Measurements from ENCODE around the gene GPR39. TPM values are rescaled to one million over a fixed set of nuclear protein-coding genes. Genes with fewer than 3 reads are reported as not detected.

Gene GPR39
- total and polyA plus RNA-seq, 9 donors: 0.08 to 2.0 (median 0.42) TPM; not detected in 2

DNA sequence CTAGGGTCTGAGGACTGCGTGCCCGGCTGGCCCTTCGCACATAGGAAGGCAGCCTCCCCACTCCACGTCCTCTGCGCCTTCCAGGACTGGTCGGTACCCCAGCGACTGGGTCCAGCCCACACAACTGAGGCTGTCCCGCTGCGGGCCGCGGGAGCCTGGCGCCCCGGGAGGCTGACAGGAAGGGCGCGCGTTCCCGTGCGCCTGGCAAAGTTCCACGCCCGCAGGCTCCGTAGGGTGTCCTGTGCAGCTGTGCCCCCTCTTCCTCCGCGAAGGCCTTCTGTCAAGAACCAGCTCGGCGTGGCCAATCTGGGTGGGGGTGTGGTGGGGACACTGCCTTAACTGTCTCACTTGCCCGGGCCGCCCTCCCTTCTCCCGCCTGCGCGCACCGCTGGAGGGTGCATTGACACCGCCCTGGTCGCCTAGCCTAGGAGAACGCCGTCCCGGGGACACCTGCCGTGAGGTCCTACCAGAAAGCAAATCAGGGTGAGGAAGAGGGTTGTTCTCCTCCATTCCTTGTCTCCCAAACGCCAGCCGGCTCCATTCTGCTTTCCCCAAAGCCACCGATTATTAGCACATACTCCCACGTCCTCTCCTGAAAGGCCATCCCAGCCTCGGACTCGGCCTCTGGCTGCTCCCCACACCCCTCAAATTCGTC, 254.0 kb downstream of the GPR39 start:
- peak in 3 of 5 donors; percentile 13 to 37 (median 22) for DNase-seq
- Histone ChIP-seq H3K4me1 (ENCODE audit: insufficient read depth) (peaks cover 7% of the 10 kb centered on the region), H3K9me3 (no peaks in the 10 kb centered on the region), H3K36me3 (no peaks in the 10 kb centered on the region), H3K4me3 (peak overlapping the region; percentile 26), H3K27ac (no peak overlapping the region), H3K27me3 (no peaks in the 10 kb centered on the region)
- TF ChIP-seq, protein P1, sequence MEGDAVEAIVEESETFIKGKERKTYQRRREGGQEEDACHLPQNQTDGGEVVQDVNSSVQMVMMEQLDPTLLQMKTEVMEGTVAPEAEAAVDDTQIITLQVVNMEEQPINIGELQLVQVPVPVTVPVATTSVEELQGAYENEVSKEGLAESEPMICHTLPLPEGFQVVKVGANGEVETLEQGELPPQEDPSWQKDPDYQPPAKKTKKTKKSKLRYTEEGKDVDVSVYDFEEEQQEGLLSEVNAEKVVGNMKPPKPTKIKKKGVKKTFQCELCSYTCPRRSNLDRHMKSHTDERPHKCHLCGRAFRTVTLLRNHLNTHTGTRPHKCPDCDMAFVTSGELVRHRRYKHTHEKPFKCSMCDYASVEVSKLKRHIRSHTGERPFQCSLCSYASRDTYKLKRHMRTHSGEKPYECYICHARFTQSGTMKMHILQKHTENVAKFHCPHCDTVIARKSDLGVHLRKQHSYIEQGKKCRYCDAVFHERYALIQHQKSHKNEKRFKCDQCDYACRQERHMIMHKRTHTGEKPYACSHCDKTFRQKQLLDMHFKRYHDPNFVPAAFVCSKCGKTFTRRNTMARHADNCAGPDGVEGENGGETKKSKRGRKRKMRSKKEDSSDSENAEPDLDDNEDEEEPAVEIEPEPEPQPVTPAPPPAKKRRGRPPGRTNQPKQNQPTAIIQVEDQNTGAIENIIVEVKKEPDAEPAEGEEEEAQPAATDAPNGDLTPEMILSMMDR (IDR thresholded peaks at IDR 0.05): no peak
- TF ChIP-seq EP300 (IDR thresholded peaks at IDR 0.05) (no peak), POLR2A (IDR thresholded peaks at IDR 0.05) (no peak)
- intact Hi-C loops (cut with DNase I): no loop called here
- WGBS, 3 donors: 0 to 1% (median 1%) methylated on average over 38 to 44 of the region's 44 CpGs

DNA sequence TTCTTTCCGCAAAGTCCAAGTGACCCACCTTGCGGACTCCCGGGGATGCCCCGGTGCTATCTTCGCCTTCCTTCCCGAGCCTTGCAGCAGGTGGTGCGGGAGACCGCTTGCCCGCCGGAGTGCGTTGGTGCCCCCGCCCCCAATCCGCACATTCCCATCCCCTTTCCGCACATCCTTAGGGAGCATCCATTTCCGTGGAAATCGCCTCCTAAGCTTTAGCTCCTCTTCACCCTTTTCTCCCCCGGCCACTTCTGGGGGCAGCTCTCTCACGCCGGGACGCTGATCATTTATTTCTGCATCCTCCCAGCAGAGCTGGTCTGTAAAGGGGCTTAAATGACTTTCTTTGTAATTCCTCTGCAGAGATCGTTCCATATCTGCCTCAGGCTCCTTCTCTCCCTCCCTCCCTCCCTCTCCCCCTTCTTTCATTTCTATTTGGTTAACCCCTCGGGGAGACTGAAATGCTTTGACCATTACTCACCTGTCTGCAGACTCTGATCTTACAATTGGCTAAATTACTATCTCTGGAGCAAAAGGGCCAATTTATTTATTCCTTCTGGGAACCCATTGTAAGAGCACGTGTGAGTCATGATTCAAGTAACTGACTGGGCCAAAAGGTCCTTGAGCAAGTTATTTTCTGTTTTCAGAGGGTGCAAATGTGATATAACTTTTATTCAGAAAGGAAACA, 254.7 kb downstream of the GPR39 start:
- Histone ChIP-seq H3K36me3 (no peaks in the 10 kb centered on the region), H3K27ac (no peak overlapping the region), H3K4me1 (ENCODE audit: insufficient read depth) (peaks cover 7% of the 10 kb centered on the region), H3K4me3 (no peak overlapping the region), H3K9me3 (no peaks in the 10 kb centered on the region), H3K27me3 (no peaks in the 10 kb centered on the region)
- intact Hi-C loops (cut with DNase I): no loop called here
- TF ChIP-seq POLR2A (IDR thresholded peaks at IDR 0.05): no peak
- no peak for TF ChIP-seq EP300 (IDR thresholded peaks at IDR 0.05)
- TF ChIP-seq, protein P1 (IDR thresholded peaks at IDR 0.05): no peak
- 14 to 23% (median 16%) methylated on average over 23 of the region's 23 CpGs for WGBS, 3 donors
- no peak for DNase-seq

DNA sequence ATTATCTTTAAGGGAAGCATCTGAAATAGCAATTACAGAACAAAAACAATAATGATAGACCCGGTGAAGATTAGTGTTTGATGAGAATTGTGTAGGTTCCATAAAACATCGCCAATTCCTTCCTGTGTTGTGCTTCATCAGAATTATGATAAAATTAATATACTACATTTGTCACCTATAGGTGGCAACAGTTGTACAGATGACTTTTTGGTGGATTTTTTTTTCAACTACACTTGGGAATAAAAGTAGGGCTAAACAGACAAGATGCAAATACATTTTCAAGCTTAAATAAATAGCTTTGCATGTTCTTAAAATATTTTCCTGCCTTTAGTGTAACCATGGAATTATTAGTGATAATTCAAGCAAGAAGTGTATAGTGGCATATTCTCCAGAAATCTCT, 260.4 kb downstream of the GPR39 start:
- no peak for TF ChIP-seq EP300 (IDR thresholded peaks at IDR 0.05)
- WGBS, 3 donors: 53 to 71% (median 53%) methylated on average over 2 of the region's 2 CpGs

DNA sequence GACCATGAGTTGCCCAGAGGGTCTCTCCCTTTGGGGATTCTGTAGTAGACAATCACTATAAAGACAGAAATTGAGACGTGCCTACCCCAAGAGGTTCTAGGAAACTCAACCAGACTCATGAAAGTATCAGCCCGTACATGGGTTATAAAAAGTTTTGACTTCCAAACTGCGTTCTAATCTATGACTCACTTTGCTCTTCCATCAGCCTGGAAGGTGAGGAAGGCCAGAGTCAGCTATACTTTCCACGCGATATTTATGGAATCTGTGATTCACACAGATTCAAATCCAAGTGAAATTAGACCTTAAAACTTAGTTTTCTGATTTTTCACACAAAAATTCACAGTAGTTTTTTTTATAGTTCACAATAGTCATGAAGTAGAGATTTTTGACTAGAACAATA, 261.1 kb downstream of the GPR39 start:
- Histone ChIP-seq H3K27me3 (no peaks in the 10 kb centered on the region), H3K4me3 (no peak overlapping the region), H3K27ac (no peak overlapping the region), H3K4me1 (ENCODE audit: insufficient read depth) (no peaks in the 10 kb centered on the region), H3K36me3 (no peaks in the 10 kb centered on the region), H3K9me3 (no peaks in the 10 kb centered on the region)
- intact Hi-C loops (cut with DNase I): no loop called here
- WGBS, 3 donors: 78 to 87% (median 85%) methylated on average over 5 of the region's 5 CpGs
- no peak for TF ChIP-seq POLR2A (IDR thresholded peaks at IDR 0.05)
- TF ChIP-seq EP300 (IDR thresholded peaks at IDR 0.05): no peak
- TF ChIP-seq, protein P1 (IDR thresholded peaks at IDR 0.05): no peak
- DNase-seq: no peak

More for the DNA sequence above, 260.4 kb downstream of the GPR39 start:
- H3K4me3 ChIP-seq: no peak overlapping the region
- H3K27me3 ChIP-seq: no peaks in the 10 kb centered on the region
- DNase-seq: no peak
- no peaks in the 10 kb centered on the region for H3K36me3 ChIP-seq
- intact Hi-C loops (cut with DNase I): no loop called here
- no peak overlapping the region for H3K27ac ChIP-seq
- no peaks in the 10 kb centered on the region for H3K9me3 ChIP-seq
- H3K4me1 ChIP-seq (ENCODE audit: insufficient read depth): no peaks in the 10 kb centered on the region

DNA sequence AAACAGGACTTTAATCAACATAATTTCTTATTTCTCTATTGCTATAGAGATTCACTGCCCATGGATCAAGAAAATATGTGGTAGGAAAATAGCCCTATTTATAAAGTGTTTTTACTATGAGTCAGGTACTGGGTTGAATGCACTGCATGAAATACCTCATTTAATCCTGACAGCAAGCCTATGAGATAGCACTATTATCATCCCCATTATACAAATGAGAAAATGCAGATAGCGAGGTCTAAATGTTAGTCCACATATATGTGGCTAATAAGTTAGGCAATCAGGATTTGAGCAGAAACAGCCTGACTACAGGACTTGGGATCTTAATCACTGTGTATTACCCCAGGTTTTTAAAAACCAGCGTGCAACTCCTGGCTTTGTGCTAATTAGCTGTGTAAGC, 261.9 kb downstream of the GPR39 start:
- H3K4me3 ChIP-seq: no peak overlapping the region
- DNase-seq: no peak
- no peaks in the 10 kb centered on the region for H3K9me3 ChIP-seq
- H3K4me1 ChIP-seq (ENCODE audit: insufficient read depth): no peaks in the 10 kb centered on the region
- TF ChIP-seq EP300 (IDR thresholded peaks at IDR 0.05) (no peak), POLR2A (IDR thresholded peaks at IDR 0.05) (no peak)
- TF ChIP-seq, protein P1 (IDR thresholded peaks at IDR 0.05): no peak
- H3K27ac ChIP-seq: no peak overlapping the region
- H3K36me3 ChIP-seq: no peaks in the 10 kb centered on the region
- H3K27me3 ChIP-seq: no peaks in the 10 kb centered on the region
- intact Hi-C loops (cut with DNase I): no loop called here
- WGBS, 3 donors: 95 to 97% (median 96%) methylated on average over 2 of the region's 2 CpGs
